ENCODE results near the gene SPAG17. TPM values are rescaled to one million over a fixed set of nuclear protein-coding genes. Genes with fewer than 3 reads are reported as not detected.

The SPAG17 gene
- total RNA-seq, 2 donors from 2014 or later = 2.2 TPM; not detected in 1

DNA sequence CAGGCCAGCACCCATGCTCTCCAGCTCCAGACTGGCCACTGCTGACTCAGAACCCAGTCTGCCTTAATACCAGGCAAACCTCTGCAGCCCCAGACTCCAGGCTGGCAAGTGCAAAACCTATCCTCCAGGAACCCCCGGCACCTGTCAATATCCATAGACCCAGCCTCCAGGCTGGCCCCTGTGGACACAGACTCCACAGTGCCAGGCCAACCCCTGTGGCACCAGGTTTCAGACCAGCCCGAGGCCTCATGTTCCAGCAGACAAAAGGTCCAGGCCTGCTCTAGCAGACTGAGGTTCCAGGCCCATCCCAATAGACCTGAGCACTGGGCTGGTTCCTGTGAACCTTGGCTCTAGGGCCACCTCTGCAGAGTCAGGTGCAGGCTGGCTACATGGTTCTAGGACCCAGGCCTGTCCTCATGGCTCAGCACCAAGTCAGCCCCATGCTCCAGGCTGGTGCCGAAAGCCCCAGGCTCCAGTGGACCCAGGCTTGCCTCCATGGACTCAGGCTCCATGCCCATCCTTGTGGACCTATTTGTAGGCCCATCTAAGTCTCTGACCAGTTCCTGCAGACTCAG, 137.3 kb downstream of the SPAG17 start:
- Mint-ChIP-seq H3K4me3 (no peak overlapping the region), H3K36me3 (no peaks in the 10 kb centered on the region), H3K9me3 (no peaks in the 10 kb centered on the region), H3K27ac (no peak overlapping the region), H3K4me1 (ENCODE audit: low read depth in 2 of 2) (no peaks in the 10 kb centered on the region), H3K27me3 (no peaks in the 10 kb centered on the region)
- ATAC-seq (peak in 1 of 2 donors; percentile 48), DNase-seq (ENCODE audit: low spot score) (no peak)

DNA sequence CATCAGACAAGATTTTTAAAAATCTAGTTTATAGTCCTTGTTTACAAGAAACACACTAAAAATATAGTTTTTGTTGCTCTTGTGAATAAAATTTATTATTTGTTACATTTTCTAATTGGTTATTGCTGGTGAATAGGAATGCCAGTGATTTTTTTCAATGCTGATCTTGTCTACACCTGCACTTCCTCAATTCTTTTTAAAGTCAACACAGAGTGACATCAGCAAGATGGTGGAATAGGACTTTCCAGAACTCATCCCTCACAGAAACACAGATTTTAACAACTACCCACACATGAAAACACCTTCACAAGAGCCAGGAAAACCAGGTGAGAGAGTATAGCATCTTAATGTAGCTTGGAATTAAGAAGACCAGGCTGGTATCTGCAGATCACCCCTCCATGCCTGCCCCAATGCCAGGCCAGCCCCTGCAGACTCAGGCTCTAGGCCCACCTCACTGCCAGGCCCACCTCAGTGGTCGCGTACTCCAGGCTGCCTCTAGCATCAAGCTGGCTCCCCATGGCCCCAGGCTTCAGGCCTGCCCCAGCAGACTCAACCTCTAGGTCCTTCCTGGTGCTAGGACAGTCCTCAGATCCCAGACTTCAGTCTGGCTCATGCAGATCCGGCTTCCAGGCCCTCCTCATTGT, 137.9 kb downstream of the SPAG17 start:
- ATAC-seq (peak in 1 of 2 donors; percentile 41), DNase-seq (ENCODE audit: low spot score) (no peak)
- Mint-ChIP-seq H3K4me1 (ENCODE audit: low read depth in 2 of 2) (no peaks in the 10 kb centered on the region), H3K4me3 (no peak overlapping the region), H3K36me3 (no peaks in the 10 kb centered on the region), H3K27me3 (peaks cover 0 to 5% of the 10 kb centered on the region in 2 donors), H3K27ac (no peak overlapping the region), H3K9me3 (peaks cover 1% of the 10 kb centered on the region)

DNA sequence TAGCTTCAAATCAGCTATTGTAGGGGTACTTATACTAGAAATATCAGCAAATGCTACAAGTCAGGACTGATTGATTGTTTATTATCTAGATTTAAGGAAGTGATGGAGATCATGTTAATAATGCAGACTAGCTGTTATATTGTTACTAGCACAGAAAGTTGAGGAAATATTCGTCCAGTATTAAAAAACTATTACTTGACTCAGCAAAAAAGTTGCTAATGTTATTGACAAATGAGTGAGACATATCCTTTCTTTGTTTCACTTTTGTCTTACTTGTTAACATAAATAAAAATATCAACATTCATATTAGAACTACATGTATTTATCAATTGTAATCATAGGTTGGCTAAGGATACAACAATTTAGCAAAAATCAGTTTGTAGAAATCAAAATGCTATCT, 141.4 kb downstream of the SPAG17 start:
- no peaks in the 10 kb centered on the region for H3K4me1 Mint-ChIP-seq (ENCODE audit: low read depth in 2 of 2)
- H3K4me3 Mint-ChIP-seq = no peak overlapping the region
- peaks cover 4% of the 10 kb centered on the region for H3K9me3 Mint-ChIP-seq
- no peak overlapping the region for H3K27ac Mint-ChIP-seq
- no peak for DNase-seq (ENCODE audit: low spot score)
- H3K36me3 Mint-ChIP-seq = no peaks in the 10 kb centered on the region
- H3K27me3 Mint-ChIP-seq = peaks cover 1 to 9% of the 10 kb centered on the region in 2 donors
- ATAC-seq = no peak

DNA sequence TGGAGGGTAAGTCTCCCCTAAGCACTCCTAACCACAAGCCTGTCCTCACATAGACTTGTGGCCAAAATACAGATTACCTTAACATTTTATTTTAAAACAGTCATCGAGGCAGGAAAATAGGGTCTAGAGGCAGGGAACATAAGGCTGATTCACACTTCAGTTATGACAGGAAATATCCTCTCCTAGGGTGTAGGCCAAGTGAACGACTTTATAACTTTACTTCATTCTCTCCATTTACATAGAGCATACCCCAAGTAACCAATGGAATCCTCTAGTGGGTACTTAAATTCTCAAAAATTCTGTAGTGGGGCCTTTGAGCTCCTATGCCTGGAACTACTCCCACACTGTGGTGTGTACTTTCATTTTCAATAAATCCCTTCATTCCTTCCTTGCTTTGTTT, 142.5 kb downstream of the SPAG17 start:
- Mint-ChIP-seq H3K36me3 (no peaks in the 10 kb centered on the region), H3K27me3 (peaks cover 3 to 9% of the 10 kb centered on the region in 2 donors), H3K27ac (no peak overlapping the region), H3K9me3 (peaks cover 4% of the 10 kb centered on the region), H3K4me1 (ENCODE audit: low read depth in 2 of 2) (no peaks in the 10 kb centered on the region), H3K4me3 (no peak overlapping the region)
- no peak for ATAC-seq
- no peak for DNase-seq (ENCODE audit: low spot score)

DNA sequence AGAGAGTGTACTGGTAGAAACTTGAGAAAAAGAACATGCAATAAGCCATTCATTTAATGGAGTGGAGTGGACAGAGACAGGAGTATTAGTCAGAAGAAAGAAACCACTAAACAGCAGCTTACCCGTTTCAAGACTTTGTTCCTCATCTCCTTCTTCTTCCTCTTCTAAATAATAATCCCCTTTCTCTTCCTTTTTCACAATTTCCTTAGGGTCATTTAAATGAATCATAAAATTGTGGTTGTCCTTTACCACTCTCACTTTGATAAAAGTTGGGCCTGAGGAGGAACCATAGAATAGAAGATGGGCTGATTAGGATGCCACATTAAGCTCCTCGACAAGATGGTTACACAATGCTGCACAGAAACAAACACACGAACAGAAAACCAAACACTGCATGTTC, 145.9 kb downstream of the SPAG17 start:
- H3K27me3 Mint-ChIP-seq = peaks cover 3 to 9% of the 10 kb centered on the region in 2 donors
- H3K4me3 Mint-ChIP-seq = no peak overlapping the region
- H3K27ac Mint-ChIP-seq = no peak overlapping the region
- no peaks in the 10 kb centered on the region for H3K36me3 Mint-ChIP-seq
- peaks cover 4% of the 10 kb centered on the region for H3K9me3 Mint-ChIP-seq
- peak in 1 of 2 donors; percentile 52 for ATAC-seq
- no peaks in the 10 kb centered on the region for H3K4me1 Mint-ChIP-seq (ENCODE audit: low read depth in 2 of 2)
- no peak for DNase-seq (ENCODE audit: low spot score)

DNA sequence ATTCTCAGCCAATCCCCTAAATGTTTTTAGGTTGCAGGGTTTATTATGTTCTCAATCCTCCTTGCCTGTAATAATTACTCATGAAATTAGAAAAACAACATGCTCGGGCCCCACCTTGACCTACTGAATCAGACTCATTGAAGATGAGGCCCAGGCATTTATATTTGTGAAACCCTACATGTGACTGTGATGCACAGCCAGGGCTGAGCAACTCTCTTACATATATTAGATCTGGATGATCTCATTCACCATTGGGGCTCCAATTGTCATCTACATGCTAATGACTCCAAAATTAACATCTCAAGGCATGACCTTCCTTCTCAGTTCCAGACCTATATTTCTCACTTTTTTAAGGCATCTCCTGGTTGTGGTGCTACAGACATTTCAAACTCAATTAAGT, 152.1 kb downstream of the SPAG17 start:
- H3K4me1 Mint-ChIP-seq (ENCODE audit: low read depth in 2 of 2) = no peaks in the 10 kb centered on the region
- H3K4me3 Mint-ChIP-seq = no peak overlapping the region
- no peak overlapping the region for H3K27ac Mint-ChIP-seq
- peaks cover 2 to 11% of the 10 kb centered on the region in 2 donors for H3K27me3 Mint-ChIP-seq
- DNase-seq (ENCODE audit: low spot score) (no peak), ATAC-seq (no peak)
- peaks cover 6% of the 10 kb centered on the region for H3K9me3 Mint-ChIP-seq
- H3K36me3 Mint-ChIP-seq = peaks cover 6% of the 10 kb centered on the region

DNA sequence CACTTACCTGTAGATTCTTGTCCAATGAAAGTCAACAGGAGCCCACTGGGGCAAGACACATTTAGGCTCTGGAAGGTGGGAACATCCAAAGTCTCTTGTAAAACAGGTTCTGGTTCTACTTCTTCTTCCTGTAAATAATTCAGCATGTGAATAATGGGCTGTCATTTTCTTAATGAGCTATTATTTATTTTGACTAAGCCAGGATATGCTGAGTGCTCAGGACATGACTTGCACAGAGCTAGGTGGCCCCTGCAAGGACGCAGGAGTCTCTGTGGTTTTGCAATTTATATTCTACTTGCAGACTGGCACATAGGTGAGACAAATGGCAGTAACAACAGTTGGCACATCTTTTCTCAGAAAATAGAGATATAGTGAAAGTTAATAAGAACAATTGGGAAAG, 156.8 kb downstream of the SPAG17 start:
- Mint-ChIP-seq H3K27ac (no peak overlapping the region), H3K36me3 (peaks cover 2% of the 10 kb centered on the region), H3K9me3 (peaks cover 6% of the 10 kb centered on the region), H3K4me3 (no peak overlapping the region), H3K4me1 (ENCODE audit: low read depth in 2 of 2) (no peaks in the 10 kb centered on the region), H3K27me3 (peaks cover 7 to 18% of the 10 kb centered on the region in 2 donors)
- ATAC-seq (no peak), DNase-seq (ENCODE audit: low spot score) (no peak)

DNA sequence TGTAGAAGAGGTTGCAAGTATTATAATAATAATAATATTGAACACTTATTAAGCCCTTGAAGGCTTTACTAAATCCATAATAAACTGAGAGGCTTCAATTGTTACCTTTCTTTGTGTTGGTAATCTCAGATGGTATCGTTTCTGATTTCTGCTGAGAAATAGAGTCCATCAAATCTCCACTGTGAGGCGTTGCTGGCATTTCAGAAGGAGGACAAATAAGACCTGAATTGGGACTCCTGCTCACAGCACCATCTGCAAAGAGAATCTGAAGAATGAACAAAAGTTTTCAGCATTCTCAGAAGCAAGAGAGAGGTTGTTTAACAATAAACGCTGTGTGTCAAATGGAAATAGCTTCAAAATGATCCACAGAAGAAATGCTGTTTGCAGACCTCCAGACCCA, 161.8 kb downstream of the SPAG17 start:
- H3K27me3 Mint-ChIP-seq = peaks cover 5 to 14% of the 10 kb centered on the region in 2 donors
- no peaks in the 10 kb centered on the region for H3K4me1 Mint-ChIP-seq (ENCODE audit: low read depth in 2 of 2)

DNA sequence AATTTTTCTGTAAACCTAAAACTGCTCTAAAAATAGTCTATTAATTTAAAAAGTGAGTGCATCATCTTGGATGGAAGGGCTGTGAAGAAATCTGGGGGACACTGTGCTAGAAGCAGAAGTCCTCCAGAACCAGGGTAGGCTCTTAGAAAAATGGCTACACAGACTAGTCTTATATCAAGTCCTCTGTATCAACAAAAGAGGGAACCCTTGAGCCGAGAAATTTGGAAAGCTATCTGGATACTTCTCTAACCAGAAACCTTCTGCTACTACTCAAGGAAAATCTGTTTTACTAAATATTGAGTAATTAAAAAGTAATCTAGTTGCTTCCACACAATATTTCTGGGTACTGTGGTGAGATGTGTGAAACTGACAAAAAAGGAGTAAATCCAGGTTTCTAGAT, 163.4 kb downstream of the SPAG17 start:
- H3K9me3 Mint-ChIP-seq = no peaks in the 10 kb centered on the region
- ATAC-seq (no peak), DNase-seq (ENCODE audit: low spot score) (no peak)
- H3K4me1 Mint-ChIP-seq (ENCODE audit: low read depth in 2 of 2) = no peaks in the 10 kb centered on the region
- no peak overlapping the region for H3K27ac Mint-ChIP-seq
- H3K4me3 Mint-ChIP-seq = no peak overlapping the region
- H3K36me3 Mint-ChIP-seq = no peaks in the 10 kb centered on the region
- H3K27me3 Mint-ChIP-seq = peaks cover 5 to 19% of the 10 kb centered on the region in 2 donors

More for the DNA sequence above, 161.8 kb downstream of the SPAG17 start:
- ATAC-seq = no peak
- DNase-seq (ENCODE audit: low spot score) = no peak
- no peak overlapping the region for H3K27ac Mint-ChIP-seq
- H3K36me3 Mint-ChIP-seq = no peaks in the 10 kb centered on the region
- peaks cover 2% of the 10 kb centered on the region for H3K9me3 Mint-ChIP-seq
- no peak overlapping the region for H3K4me3 Mint-ChIP-seq

DNA sequence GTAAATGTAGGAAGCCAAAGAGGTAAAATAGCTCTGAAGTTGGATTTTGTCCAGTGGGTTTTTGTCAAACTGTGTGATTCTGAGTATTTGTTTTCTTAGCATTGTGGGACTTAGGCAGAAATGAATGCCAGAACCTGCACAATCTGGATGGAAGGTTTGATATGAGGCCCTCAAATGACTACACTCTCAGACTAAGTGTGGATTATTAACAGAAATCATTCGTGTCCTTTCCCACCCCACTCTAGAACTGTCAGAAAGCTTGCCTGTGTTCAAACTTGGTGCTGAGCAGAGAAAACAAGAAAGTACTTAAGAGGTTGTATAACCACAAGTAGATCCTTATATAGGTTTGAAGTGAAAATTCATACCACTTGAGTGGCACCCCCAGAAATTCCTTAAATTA, 167.0 kb downstream of the SPAG17 start:
- Mint-ChIP-seq H3K27ac (no peak overlapping the region), H3K27me3 (peaks cover 7 to 15% of the 10 kb centered on the region in 2 donors), H3K36me3 (no peaks in the 10 kb centered on the region), H3K4me3 (no peak overlapping the region), H3K9me3 (no peaks in the 10 kb centered on the region), H3K4me1 (ENCODE audit: low read depth in 2 of 2) (no peaks in the 10 kb centered on the region)
- no peak for ATAC-seq
- no peak for DNase-seq (ENCODE audit: low spot score)

DNA sequence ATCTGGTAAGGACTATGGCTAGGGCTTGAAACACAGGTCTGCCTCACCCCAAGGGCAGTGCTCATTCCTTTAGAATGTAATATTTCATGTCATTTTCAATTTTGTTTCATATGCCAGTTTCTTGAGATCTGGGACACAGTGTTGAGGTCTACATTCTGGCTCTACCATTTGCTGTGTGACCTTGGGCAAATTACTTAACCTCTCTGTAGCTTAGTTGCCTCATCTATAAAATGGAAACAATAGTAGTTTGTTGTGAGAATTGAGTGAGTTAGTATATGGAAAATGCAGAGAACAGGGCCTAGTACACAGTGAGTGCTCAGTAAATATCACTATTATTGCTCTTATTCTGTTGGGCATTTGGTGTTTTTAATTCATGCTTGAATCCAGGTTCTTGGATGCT, 171.1 kb downstream of the SPAG17 start:
- no peaks in the 10 kb centered on the region for H3K4me1 Mint-ChIP-seq (ENCODE audit: low read depth in 2 of 2)
- ATAC-seq (no peak), DNase-seq (ENCODE audit: low spot score) (no peak)
- H3K27me3 Mint-ChIP-seq = peaks cover 7 to 15% of the 10 kb centered on the region in 2 donors
- no peak overlapping the region for H3K4me3 Mint-ChIP-seq
- no peak overlapping the region for H3K27ac Mint-ChIP-seq
- H3K9me3 Mint-ChIP-seq = no peaks in the 10 kb centered on the region
- H3K36me3 Mint-ChIP-seq = no peaks in the 10 kb centered on the region

DNA sequence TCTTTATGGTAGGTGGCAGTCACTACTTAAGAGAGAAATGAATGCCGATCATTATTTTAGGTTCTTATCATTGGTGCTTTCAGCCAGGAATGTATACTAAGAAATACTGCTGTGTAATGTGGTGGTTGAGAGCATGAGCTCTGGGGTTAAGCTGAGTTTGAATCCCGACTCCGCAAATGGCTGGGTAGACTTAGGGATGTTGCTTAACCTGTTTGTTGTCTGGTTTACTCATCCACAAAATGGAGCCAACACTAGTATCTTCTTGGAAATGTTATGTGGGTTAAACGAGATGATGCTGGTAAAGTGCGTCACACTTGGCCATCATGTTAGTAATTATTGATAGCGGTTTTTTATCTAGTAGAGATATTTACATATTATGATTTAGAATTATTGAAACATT, 171.7 kb downstream of the SPAG17 start:
- DNase-seq (ENCODE audit: low spot score) (no peak), ATAC-seq (no peak)
- Mint-ChIP-seq H3K9me3 (no peaks in the 10 kb centered on the region), H3K4me1 (ENCODE audit: low read depth in 2 of 2) (no peaks in the 10 kb centered on the region), H3K27ac (no peak overlapping the region), H3K4me3 (no peak overlapping the region), H3K36me3 (no peaks in the 10 kb centered on the region), H3K27me3 (peaks cover 7 to 15% of the 10 kb centered on the region in 2 donors)

DNA sequence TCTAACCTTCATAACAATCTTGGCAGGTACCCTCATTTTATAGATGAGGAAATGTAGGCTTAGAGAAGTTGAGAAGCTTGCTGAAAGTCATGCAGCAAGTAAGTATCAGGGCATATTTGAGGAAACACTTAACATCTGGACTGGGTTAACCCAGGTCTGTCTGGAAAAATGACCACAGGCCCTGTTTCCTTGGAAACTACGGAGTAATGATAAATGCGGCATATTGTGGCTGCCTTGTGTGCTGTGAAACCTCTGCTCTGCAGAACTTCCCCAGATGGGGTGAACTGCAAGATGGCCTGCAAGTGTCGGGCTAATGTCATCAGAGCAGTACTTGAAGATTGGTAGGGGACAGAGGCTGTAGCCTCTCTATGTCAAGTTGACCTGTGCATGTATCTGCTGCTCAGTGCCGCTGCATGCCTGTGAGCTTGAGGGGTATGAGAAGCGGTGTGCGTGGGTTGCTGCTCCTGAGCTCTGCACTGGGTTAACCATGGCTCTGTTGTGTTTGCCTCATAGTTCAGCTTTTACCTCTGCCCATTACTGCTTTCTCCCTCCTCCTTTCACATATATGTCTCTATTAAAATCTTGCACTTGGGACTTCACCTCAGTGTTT, 172.4 kb downstream of the SPAG17 start:
- Mint-ChIP-seq H3K36me3 (no peaks in the 10 kb centered on the region), H3K4me1 (ENCODE audit: low read depth in 2 of 2) (no peaks in the 10 kb centered on the region), H3K27ac (no peak overlapping the region), H3K9me3 (no peaks in the 10 kb centered on the region), H3K27me3 (peaks cover 7 to 13% of the 10 kb centered on the region in 2 donors), H3K4me3 (no peak overlapping the region)
- ATAC-seq (no peak), DNase-seq (ENCODE audit: low spot score) (no peak)

DNA sequence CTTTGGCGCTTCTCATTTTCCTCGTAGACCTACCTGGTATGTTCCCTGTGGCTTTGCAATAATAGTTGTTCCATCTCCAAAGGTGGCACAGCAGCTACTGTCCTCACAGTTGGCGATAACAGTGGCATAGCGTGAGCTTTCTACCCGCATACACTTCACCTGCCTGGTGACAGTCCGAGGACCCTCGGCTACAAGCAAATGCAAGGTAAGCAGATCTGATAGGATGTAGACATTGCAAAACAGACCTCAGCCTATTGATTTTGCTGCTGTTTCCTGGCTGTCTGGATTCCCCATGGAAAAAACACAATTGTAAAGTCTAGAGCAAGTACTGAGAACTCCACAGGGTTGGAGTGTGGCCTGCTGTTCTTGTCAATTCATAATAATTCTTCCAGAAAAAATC, 177.0 kb downstream of the SPAG17 start:
- DNase-seq (ENCODE audit: low spot score) = no peak
- no peak overlapping the region for H3K27ac Mint-ChIP-seq
- H3K9me3 Mint-ChIP-seq = peaks cover 5% of the 10 kb centered on the region
- no peak for ATAC-seq
- H3K27me3 Mint-ChIP-seq = peaks cover 2 to 22% of the 10 kb centered on the region in 2 donors
- no peaks in the 10 kb centered on the region for H3K4me1 Mint-ChIP-seq (ENCODE audit: low read depth in 2 of 2)
- no peak overlapping the region for H3K4me3 Mint-ChIP-seq
- H3K36me3 Mint-ChIP-seq = no peaks in the 10 kb centered on the region

All from natural killer cell treated with Interleukin-12 subunit alpha and Interleukin-12 subunit beta and Interleukin-15 and Interleukin-18, amount 100 ng/mL, for 72 hours (primary cell).